OCI-LY7 (cell line): ENCODE measurements around the gene STAC3. TPM values are rescaled to one million over a fixed set of nuclear protein-coding genes. Genes with fewer than 3 reads are reported as not detected.
A peak's percentile ranks its signal among the peaks of the same experiment; 100 is the strongest.

Source experiments
- BruUV-seq: library from RNA; stranded (reverse); fragments of 400-500 nt; replicated peaks from 2 replicates; lab custom pipeline; 2021; lab: Mats Ljungman, UMichigan
- CTCF ChIA-PET: fragments of 300-600 bp; sonication (Branson Sonifier 250); formaldehyde crosslinking; loops from one replicate; lab custom pipeline; 2022; ENCODE audit warnings: antibody characterized with exemption; ENCODE audit not compliant: unreplicated experiment; lab: Charles Lee
- POLR2A ChIA-PET: fragments of 300-600 bp; sonication (Branson Sonifier 250); formaldehyde crosslinking; loops from one replicate; lab custom pipeline; 2022; ENCODE audit warnings: antibody characterized with exemption; lab: Charles Lee
- DNase-seq: peaks from one replicate; pipeline ENCODE4 v3.0.0-alpha.2; 2015; ENCODE audit warnings: low spot score
- H2AFZ ChIP-seq: fragments of 200-600 bp; sonication (generic), shearing (Covaris generic); 2 replicates; pipeline ENCODE4 v1.6.1; 2014; ENCODE audit warnings: mild to moderate bottlenecking, antibody characterized with exemption, low read length, moderate library complexity
- H3K27ac ChIP-seq: fragments of 200-600 bp; sonication (generic); 2 replicates; pipeline ENCODE4 v1.5.1; 2014; ENCODE audit warnings: mixed run types, low read depth, mild to moderate bottlenecking, moderate library complexity, low read length, inconsistent platforms; ENCODE audit not compliant: poor library complexity, severe bottlenecking
- H3K36me3 ChIP-seq: fragments of 200-600 bp; sonication (generic); 2 replicates; pipeline ENCODE4 v1.6.1; 2014; ENCODE audit warnings: mild to moderate bottlenecking, antibody characterized with exemption, low read length, moderate library complexity, mixed read lengths; ENCODE audit not compliant: insufficient read depth
- H3K4me1 ChIP-seq: fragments of 200-600 bp; sonication (generic); 2 replicates; pipeline ENCODE4 v1.5.1; 2014; ENCODE audit warnings: mild to moderate bottlenecking, low read length; ENCODE audit not compliant: insufficient read depth, poor library complexity, severe bottlenecking
- H3K4me2 ChIP-seq: fragments of 200-600 bp; sonication (generic); 2 replicates; pipeline ENCODE4 v1.6.1; 2014; ENCODE audit warnings: mild to moderate bottlenecking, low read length
- H3K4me3 ChIP-seq: fragments of 200-600 bp; sonication (generic); 2 replicates; pipeline ENCODE4 v1.5.1; 2014; ENCODE audit warnings: mild to moderate bottlenecking, low read depth, low read length; ENCODE audit not compliant: poor library complexity, severe bottlenecking
- H3K79me2 ChIP-seq: fragments of 200-600 bp; sonication (generic); 2 replicates; pipeline ENCODE4 v1.6.1; 2016; ENCODE audit warnings: low read depth, mild to moderate bottlenecking, low read length, moderate library complexity, mixed read lengths; ENCODE audit not compliant: insufficient read depth
- H3K9me2 ChIP-seq: fragments of 200-600 bp; sonication (generic); 2 replicates; pipeline ENCODE4 v1.6.1; 2016; ENCODE audit warnings: mild to moderate bottlenecking, low read length, mixed read lengths; ENCODE audit not compliant: insufficient read depth
- H3K9me3 ChIP-seq: fragments of 200-600 bp; sonication (generic); 2 replicates; pipeline ENCODE4 v1.6.1; 2014; ENCODE audit warnings: mild to moderate bottlenecking, mixed run types, low read length, mixed read lengths
- H4K20me1 ChIP-seq: fragments of 200-600 bp; sonication (generic); 2 replicates; pipeline ENCODE4 v1.6.1; 2014; ENCODE audit warnings: mild to moderate bottlenecking, antibody characterized with exemption, low read length, moderate library complexity, mixed read lengths; ENCODE audit not compliant: insufficient read depth
- CTCF ChIP-seq: fragments of 200-600 bp; sonication (generic); conservative IDR thresholded peaks from 2 replicates; pipeline ENCODE4 v1.5.1; 2014; ENCODE audit warnings: mild to moderate bottlenecking, antibody characterized with exemption, low read length, moderate library complexity, mixed read lengths
- EZH2phosphoT487 ChIP-seq: fragments of 200-600 bp; sonication (generic); IDR thresholded peaks from 2 replicates; pipeline ENCODE4 v1.6.1; 2018; ENCODE audit warnings: low read depth, borderline replicate concordance, mild to moderate bottlenecking, mixed run types, antibody characterized with exemption, low read length, moderate library complexity, mixed read lengths
- intact Hi-C: fragments of 100-400 bp; cut with micrococcal nuclease; formaldehyde crosslinking; loops from one replicate; pipeline ENCODE4 v1.10.0; 2022; ENCODE audit not compliant: unreplicated experiment
- total RNA-seq, 2 experiments: library from RNA; depleted of rRNA in 1 of 2; stranded (reverse); fragments of >200 nt in 1 of 2; shearing (Covaris generic) in 1 of 2; gene quantifications; 2 replicates each; pipeline ENCODE4 v1.2.3, GENCODE V29; 2014 to 2022

STAC3 gene
- total RNA-seq, 2 experiments from 2014 or later, result 1.4 to 6.8 TPM

DNA sequence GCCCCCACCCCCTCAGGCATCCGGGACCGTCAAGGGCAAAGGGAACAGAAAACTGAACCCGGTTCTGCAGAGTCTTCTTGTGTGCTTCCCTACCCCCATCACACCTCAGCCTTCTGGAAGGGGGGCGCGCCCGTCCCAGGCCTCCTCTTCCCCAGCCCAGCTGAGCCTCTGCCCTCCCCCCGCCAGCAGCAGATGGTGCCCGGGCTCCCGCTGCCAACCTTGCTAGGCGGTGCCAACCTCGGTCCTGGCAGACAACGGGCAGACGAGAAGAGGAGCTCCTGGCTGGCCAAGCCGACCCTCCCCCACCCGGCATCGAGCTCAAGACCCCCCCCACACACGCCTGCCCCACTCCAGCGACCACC lies 8.7 kb downstream of the STAC3 start:
- ChIA-PET POLR2A (interaction anchor here (0.7 to 7.3 kb wide), 5 partner anchors 11 to 235 kb away, joined by 3 to 69 read pairs (median 19); partner anchors contain the start of genes INHBE and SHMT2), CTCF (interaction anchor here (0.7 to 4.5 kb wide), 8 partner anchors 13 to 210 kb away, joined by 3 to 32 read pairs (median 4); partner anchors contain the start of gene SHMT2)
- Histone ChIP-seq H3K4me2 (peak overlapping the region; percentile 99), H3K36me3 (no peaks in the 10 kb centered on the region), H4K20me1 (no peaks in the 10 kb centered on the region), H3K79me2 (no peaks in the 10 kb centered on the region), H2AFZ (no peak overlapping the region), H3K9me3 (no peaks in the 10 kb centered on the region), H3K9me2 (no peaks in the 10 kb centered on the region), H3K27ac (peak overlapping the region; percentile 92), H3K4me1 (peaks cover 45% of the 10 kb centered on the region), H3K4me3 (peak overlapping the region; percentile 74)
- peak; percentile 47 for DNase-seq
- BruUV-seq, result no TSS peak
- TF ChIP-seq EZH2phosphoT487, result no peak
- no peak for TF ChIP-seq CTCF
- intact Hi-C loops, result loop anchor here (5.0 kb wide), 3 partner anchors 130 to 510 kb away; partner anchors contain the start of genes CDK4 and STAT6

DNA sequence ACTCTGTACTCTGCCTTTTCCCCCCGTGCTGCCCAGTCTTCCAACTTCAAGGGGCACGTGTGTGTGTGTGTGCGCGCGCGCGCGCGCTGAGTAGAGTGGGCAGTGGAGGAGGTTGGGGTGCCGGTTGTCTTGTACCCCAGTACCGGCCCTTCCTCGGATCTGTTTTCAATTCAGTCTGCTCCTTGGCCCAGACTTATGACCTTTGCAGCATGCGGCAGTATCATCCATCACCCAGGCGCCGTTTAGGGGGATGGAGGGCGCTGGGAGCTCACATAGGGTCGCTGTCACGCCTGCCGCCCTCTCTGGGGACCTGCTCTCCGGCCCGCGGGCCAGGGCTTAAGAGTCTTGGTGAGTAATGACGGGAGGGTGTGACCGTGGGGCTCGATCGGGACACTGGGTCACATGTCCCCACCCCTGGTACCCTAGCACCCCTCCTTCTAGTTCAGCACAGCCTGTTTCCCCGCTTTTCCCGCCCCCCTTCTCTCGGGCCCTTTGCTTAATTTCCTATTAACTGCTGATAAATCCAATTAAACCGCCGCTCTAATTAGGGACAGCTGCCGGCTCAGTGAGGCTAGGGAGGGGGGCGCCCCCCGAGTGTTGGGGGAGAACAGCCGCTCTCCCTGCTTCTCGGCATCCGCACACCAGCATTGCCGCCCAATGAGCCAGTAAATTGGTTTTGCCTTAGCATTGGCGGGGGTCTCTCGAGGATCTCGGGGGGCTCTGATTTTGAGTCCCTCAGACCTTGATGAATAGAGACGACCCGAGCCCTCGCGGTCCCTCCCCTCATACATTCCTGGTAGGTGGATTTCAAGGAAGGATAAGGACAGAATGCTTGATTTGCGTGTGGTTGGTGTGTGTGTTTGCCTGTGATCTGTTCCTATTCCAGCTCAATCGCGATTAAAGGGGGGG lies 9.3 kb downstream of the STAC3 start:
- Histone ChIP-seq H3K27ac (peak overlapping the region; percentile 92), H3K79me2 (no peaks in the 10 kb centered on the region), H2AFZ (no peak overlapping the region), H4K20me1 (no peaks in the 10 kb centered on the region), H3K9me2 (no peaks in the 10 kb centered on the region), H3K4me2 (peak overlapping the region; percentile 99), H3K9me3 (no peaks in the 10 kb centered on the region), H3K4me3 (peak overlapping the region; percentile 74), H3K36me3 (no peaks in the 10 kb centered on the region), H3K4me1 (peaks cover 49% of the 10 kb centered on the region)
- TF ChIP-seq CTCF (peak; percentile 28; the same call in 1 of the 2 replicates), EZH2phosphoT487 (no peak)
- intact Hi-C loops, result loop anchor here (2.0 to 5.0 kb wide), 5 partner anchors 129 to 511 kb away; partner anchors contain the start of genes CDK4, DDIT3 and STAT6
- POLR2A ChIA-PET, result interaction anchor here (0.7 to 7.3 kb wide), 5 partner anchors 8 to 236 kb away, joined by 3 to 69 read pairs (median 19); partner anchors contain the start of gene SHMT2
- DNase-seq, result peak; percentile 53
- CTCF ChIA-PET, result interaction anchor here (0.6 to 4.5 kb wide), 6 partner anchors 12 to 921 kb away, joined by 3 to 32 read pairs (median 6); partner anchors contain the start of genes INHBE and SHMT2
- no TSS peak for BruUV-seq
